GM23338 (cell line): Measurements from ENCODE around the gene COL8A1. TPM values are rescaled to one million over a fixed set of nuclear protein-coding genes. Genes with fewer than 3 reads are reported as not detected.

ENCODE experiments used
- ATAC-seq: fragments of 200-7000 bp; cut with Tn5 transposase; 3 replicates; pipeline ENCODE4 v1.9.1; 2020
- DNase-seq: peaks from one replicate; pipeline ENCODE4 v3.0.0-alpha.2; 2015; ENCODE audit warnings: low spot score
- H2AFZ ChIP-seq: fragments of 200-600 bp; sonication (generic); 2 replicates; pipeline ENCODE4 v1.8.0; 2016; ENCODE audit warnings: antibody characterized with exemption, mild to moderate bottlenecking, moderate library complexity
- H3F3A ChIP-seq: fragments of 200-600 bp; sonication (generic); replicated peaks from 2 replicates; pipeline ENCODE4 v1.8.0; 2017; ENCODE audit warnings: antibody characterized with exemption, mixed run types, low read depth
- H3K27ac ChIP-seq: fragments of 200-600 bp; sonication (generic); 2 replicates; pipeline ENCODE4 v1.6.1; 2016; ENCODE audit warnings: low read depth
- H3K27me3 ChIP-seq: fragments of 200-600 bp; sonication (generic); 2 replicates; pipeline ENCODE4 v1.8.0; 2016; ENCODE audit warnings: mild to moderate bottlenecking, mixed run types, moderate library complexity; ENCODE audit not compliant: insufficient read depth
- H3K36me3 ChIP-seq: fragments of 200-600 bp; sonication (generic); 2 replicates; pipeline ENCODE4 v1.8.0; 2016; ENCODE audit warnings: mild to moderate bottlenecking; ENCODE audit not compliant: insufficient read depth
- H3K4me1 ChIP-seq: fragments of 200-600 bp; sonication (generic); 2 replicates; pipeline ENCODE4 v1.8.0; 2016; ENCODE audit warnings: mild to moderate bottlenecking, moderate library complexity; ENCODE audit not compliant: insufficient read depth
- H3K4me2 ChIP-seq: fragments of 200-600 bp; sonication (generic); 2 replicates; pipeline ENCODE4 v1.7.1; 2017; ENCODE audit warnings: mixed run types
- H3K4me3 ChIP-seq: fragments of 200-600 bp; sonication (generic); 2 replicates; pipeline ENCODE4 v1.6.1; 2016; ENCODE audit warnings: mixed run types
- H3K79me2 ChIP-seq: fragments of 200-600 bp; sonication (generic); replicated peaks from 2 replicates; pipeline ENCODE4 v1.8.0; 2017; ENCODE audit warnings: mild to moderate bottlenecking; ENCODE audit not compliant: insufficient read depth
- H3K9me2 ChIP-seq: fragments of 200-600 bp; sonication (generic); 2 replicates; pipeline ENCODE4 v1.8.0; 2017; ENCODE audit not compliant: insufficient read depth
- H4K20me1 ChIP-seq: fragments of 200-600 bp; sonication (generic); replicated peaks from 2 replicates; pipeline ENCODE4 v1.8.0; 2017; ENCODE audit warnings: mild to moderate bottlenecking; ENCODE audit not compliant: insufficient read depth
- H3K27ac Mint-ChIP-seq: 2 replicates; pipeline ENCODE4 v1.8.0; 2020; ENCODE audit warnings: inconsistent platforms, mild to moderate bottlenecking, moderate library complexity, mixed read lengths
- H3K27me3 Mint-ChIP-seq: 3 replicates; pipeline ENCODE4 v1.8.0; 2022; ENCODE audit warnings: low read depth, mild to moderate bottlenecking, moderate library complexity, mixed read lengths, inconsistent platforms; ENCODE audit not compliant: insufficient read depth, poor library complexity
- H3K36me3 Mint-ChIP-seq: 3 replicates; pipeline ENCODE4 v1.8.0; 2021; ENCODE audit warnings: low read depth, mild to moderate bottlenecking, inconsistent platforms, moderate library complexity, mixed read lengths
- H3K4me1 Mint-ChIP-seq: 3 replicates; pipeline ENCODE4 v1.8.0; 2020; ENCODE audit warnings: mild to moderate bottlenecking, inconsistent platforms, mixed read lengths
- H3K4me3 Mint-ChIP-seq: 3 replicates; pipeline ENCODE4 v1.8.0; 2021; ENCODE audit warnings: moderate library complexity, mild to moderate bottlenecking, inconsistent platforms, mixed read lengths
- H3K9me3 Mint-ChIP-seq: 3 replicates; pipeline ENCODE4 v1.8.0; 2020; ENCODE audit warnings: moderate library complexity, mild to moderate bottlenecking, inconsistent platforms, mixed read lengths
- CTCF ChIP-seq, 2 experiments: fragments of 200-600 bp in 1 of 2; sonication (generic) in 1 of 2; conservative IDR thresholded peaks; 2 replicates each; pipeline versions ENCODE4 v1.5.1 to v1.6.1; 2016 to 2017; ENCODE audit warnings: antibody characterized with exemption in 2 of 2, low read depth in 2 of 2, mild to moderate bottlenecking in 2 of 2, moderate library complexity in 1 of 2
- ETS1 ChIP-seq: IDR thresholded peaks from 2 replicates; pipeline ENCODE4 v1.6.1; 2016; ENCODE audit warnings: antibody characterized with exemption
- EZH2phosphoT487 ChIP-seq: fragments of 200-600 bp; sonication (generic); IDR thresholded peaks from one replicate; pipeline ENCODE4 v1.8.1; 2018; ENCODE audit warnings: antibody characterized with exemption; ENCODE audit not compliant: unreplicated experiment
- STAT1 ChIP-seq: IDR thresholded peaks from one replicate; pipeline ENCODE4 v1.6.1; 2016; ENCODE audit warnings: antibody characterized with exemption; ENCODE audit not compliant: unreplicated experiment
- ZNF462 ChIP-seq: fragments of 250-450 bp; sonication (Bioruptor Pico); IDR thresholded peaks from 2 replicates; pipeline ENCODE4 v1.5.0; 2020; ENCODE audit warnings: mild to moderate bottlenecking, moderate library complexity
- polyA plus RNA-seq: library from polyadenylated mRNA; unstranded; fragments of >200 nt; fragmentation: Nextera tagmentation; extraction: Ambion mirVana; gene quantifications from 2 replicates; pipeline ENCODE4 v1.2.1, GENCODE V29; 2016
- total RNA-seq: library from RNA; depleted of rRNA; stranded (reverse); fragments of >200 nt; shearing (Covaris generic); gene quantifications from 2 replicates; pipeline ENCODE4 v1.2.3, GENCODE V29; 2014

COL8A1 gene
- total and polyA plus RNA-seq, 2 experiments from 2014 or later: 0.26 to 0.97 TPM

- TF ChIP-seq ETS1: no peak
- TF ChIP-seq ZNF462 (CRISPR knock-in tag): no peak
- no peak for TF ChIP-seq EZH2phosphoT487
Measured at GRCh38 chr3:99774467-99774866, 136.1 kb downstream of the COL8A1 start (continued).

GRCh38 chr3:99776516-99777209 lies 138.3 kb downstream of the COL8A1 start:
- Histone ChIP-seq H3K4me2 (no peak overlapping the region), H3K27me3 (no peaks in the 10 kb centered on the region), H4K20me1 (no peaks in the 10 kb centered on the region), H3K9me2 (peaks cover 12% of the 10 kb centered on the region), H3F3A (no peaks in the 10 kb centered on the region), H3K4me3 (no peak overlapping the region), H2AFZ (peak overlapping the region; percentile 24; the same call in 1 of the 2 replicates), H3K4me1 (peaks cover 6% of the 10 kb centered on the region; the same call in 1 of the 2 replicates), H3K27ac (no peak overlapping the region), H3K36me3 (no peaks in the 10 kb centered on the region), H3K79me2 (no peaks in the 10 kb centered on the region)
- ATAC-seq: no peak
- no peak for DNase-seq
- no peak overlapping the region for H3K4me3 Mint-ChIP-seq
- H3K9me3 Mint-ChIP-seq: no peaks in the 10 kb centered on the region
- no peaks in the 10 kb centered on the region for H3K27me3 Mint-ChIP-seq
- peaks cover 6% of the 10 kb centered on the region; the same call in 2 of the 3 replicates for H3K4me1 Mint-ChIP-seq
- no peak overlapping the region; the same call in 1 of the 2 replicates for H3K27ac Mint-ChIP-seq
- H3K36me3 Mint-ChIP-seq: no peaks in the 10 kb centered on the region
- no peak for TF ChIP-seq ETS1
- no peak for TF ChIP-seq EZH2phosphoT487
- no peak for TF ChIP-seq STAT1
- no peak for TF ChIP-seq CTCF (conservative IDR thresholded peaks at IDR 0.05; ENCODE audit: low read depth in 2 of 2)
